Activated CD4-positive, alpha-beta T cell treated with anti-CD3 and anti-CD28 coated beads, Interleukin-2, Interleukin-4, amounts not matched to agents 100 ng/mL and 50 ng/mL, durations not matched to agents 16 hours and 8 hours (primary cell): ENCODE measurements around the gene NRIP1.
"Not testable (repeated sequence)": the region's sequence is repeated elsewhere in the genome, so short reads cannot be mapped to it uniquely, and the experiment has no call there.

Experiments
- DNase-seq: peaks from one replicate; pipeline ENCODE4 v3.0.0-alpha.2; 2020; ENCODE audit warnings: low spot score

The NRIP1 gene

DNA sequence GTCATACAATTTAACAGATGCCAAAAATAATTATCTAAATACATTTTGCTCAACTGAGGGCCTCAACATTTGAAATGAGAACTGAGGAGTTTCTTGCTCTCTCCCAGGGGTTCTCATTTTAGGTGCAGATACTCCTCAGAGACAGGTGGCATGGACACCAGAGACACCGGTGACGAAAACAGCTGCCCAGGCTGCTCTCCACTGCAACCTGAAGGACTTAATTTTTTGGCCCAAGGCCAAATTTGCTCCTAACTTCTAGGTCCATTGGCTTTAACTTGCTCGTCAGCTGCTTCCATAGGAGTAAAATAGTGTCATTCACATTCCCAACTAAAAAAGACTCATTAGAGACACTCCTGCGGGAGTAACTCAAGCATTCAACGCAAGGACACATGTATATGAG is 87.0 kb downstream of the NRIP1 start:
- DNase-seq = no peak

DNA sequence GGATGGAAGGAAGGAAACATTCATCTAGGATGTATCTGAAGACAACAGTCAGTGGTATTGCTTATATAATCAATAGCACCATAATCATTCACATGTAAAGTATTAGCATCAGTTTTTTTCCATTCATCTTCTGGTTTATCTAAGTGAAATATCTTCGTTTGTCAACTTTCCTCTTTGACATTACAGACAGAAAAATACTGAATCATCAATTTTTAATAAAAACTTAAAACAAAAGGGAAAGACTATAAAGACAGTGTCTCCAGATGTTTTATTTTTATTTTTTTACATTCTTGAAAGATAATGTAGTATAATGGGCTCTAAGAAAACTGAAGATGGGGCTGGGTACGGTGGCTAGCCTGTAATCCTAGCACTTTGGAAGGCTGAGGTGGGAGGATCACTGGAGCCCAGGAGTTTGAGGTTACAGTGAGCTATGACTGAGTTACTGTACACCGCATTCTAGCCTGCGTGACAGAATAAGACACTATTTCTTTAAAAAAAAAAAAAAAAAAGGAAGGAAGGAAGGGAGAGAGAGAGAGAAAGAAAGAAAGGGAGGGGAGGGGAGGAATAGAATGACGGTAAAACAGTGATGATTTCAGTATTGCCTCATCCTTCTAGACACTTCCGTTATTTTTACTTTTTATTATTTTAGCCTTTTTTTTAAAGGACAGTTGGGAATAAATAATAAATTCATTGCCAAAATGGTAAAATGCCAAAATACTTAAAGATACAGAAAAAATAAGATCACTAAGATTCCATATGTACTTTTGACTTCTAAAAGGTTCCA is 89.5 kb downstream of the NRIP1 start:
- DNase-seq = no peak

- DNase-seq = no peak
Observed at GRCh38 chr21:14972678-14973077, 92.1 kb downstream of the NRIP1 start.

- no peak for DNase-seq
Observed at GRCh38 chr21:14968821-14969220, 96.0 kb downstream of the NRIP1 start.

DNA sequence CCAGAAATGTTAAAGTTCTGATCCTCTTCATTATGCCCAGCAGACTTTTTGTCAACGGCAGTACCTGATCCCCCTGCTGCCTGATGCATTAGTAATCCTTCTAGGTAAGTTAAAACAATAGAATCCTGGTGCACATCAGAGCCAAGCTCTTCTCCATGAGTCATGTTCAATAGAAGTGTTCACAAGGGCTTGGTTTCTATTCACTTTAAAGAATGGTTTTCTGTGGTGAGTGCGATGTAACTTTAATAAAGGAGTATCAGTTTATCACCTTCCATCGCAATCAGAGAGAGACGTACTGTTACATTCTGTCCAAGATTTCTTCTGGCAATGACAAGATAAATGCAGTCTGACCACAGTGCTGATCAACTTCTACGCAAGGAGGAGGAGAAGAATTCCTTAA is 96.8 kb downstream of the NRIP1 start:
- DNase-seq = no peak

- no peak for DNase-seq
Observed at GRCh38 chr21:14964621-14965020, 100.2 kb downstream of the NRIP1 start.

GRCh38 chr21:14962217-14962616 is 102.6 kb downstream of the NRIP1 start:
- no peak for DNase-seq

DNA sequence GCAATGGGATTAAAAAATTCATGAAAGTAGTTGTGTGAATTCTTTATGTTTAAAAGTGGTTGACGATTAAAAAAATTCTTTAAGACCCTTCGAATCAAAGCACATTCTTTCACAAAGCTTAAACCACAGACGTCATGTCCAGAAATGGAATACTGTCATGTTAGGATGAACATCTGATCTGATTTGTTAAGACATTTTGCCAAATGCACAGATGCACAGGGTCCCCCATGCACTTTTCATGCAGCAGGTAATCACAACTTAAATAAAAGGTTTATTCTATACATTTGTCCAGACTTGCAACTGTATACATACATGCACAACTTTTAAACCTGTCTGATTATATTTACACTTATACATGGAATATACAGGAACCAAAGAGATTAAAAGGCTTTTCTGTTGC is 103.3 kb downstream of the NRIP1 start:
- no peak for DNase-seq

DNA sequence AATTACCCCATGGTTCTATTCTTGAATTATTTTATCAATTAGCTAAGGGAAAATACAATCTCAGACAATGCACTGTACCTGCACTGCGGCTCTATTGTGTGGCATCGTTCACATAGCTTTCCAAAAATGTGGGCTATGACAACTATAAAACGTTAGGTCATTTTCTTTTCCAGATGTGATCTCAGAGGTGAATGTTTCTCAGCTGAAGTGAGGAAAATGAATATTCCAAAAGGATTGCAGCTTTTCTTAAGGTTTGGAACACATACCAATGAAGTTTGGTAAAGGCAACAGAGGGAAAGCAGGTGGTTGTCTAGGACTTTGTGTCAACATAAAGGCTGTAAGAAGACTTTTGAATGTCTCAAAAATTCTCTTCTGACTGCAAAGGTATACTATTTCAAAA is 105.5 kb downstream of the NRIP1 start:
- no peak for DNase-seq

- no peak for DNase-seq
Observed at GRCh38 chr21:14957836-14958235, 107.0 kb downstream of the NRIP1 start.

DNA sequence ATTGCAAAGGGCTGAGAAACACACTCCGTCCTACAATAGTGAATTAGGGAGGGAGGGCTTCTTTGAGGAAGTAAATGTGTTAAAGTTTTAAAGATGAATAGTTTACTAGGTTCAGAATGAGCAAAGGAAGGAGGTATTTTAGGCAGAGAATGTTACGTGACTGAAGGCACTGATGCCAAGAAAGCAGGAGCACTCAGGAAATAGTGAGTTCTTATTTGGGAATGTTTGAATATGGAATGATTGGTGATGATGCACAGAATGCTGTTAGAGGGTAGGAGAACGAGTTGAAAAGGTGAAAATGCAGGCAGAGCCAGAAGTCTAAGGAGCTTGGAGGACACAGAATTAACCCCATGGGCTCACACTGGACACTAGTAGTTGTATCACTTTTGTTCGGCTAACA is 108.0 kb downstream of the NRIP1 start:
- DNase-seq = no peak

DNA sequence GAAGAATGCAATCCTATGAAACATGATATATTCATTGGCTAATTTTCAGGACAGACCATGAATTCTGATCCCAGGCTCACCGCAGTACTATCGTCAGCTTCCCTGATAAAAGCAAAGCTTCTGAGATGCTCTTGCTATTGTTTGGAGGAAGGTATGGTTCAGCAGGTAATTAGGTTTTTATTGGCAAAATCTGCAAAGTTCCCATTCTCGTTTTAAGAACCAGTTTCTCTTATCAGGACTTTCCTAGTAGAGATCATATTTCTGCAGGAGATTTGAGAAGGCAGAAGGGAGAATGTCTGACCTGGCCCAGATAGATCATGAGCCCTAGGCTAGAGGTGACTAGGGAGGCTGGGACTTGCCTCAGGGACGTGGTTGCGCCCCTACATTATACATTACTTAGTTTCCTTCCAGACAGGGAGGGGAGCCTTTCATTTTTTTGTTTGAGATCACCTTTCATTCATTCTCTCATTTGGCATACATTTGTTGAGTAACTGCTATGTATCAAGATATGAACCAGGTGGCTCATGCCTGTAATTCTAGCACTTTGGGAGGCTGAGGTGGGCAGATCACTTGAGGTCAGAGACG is 108.8 kb downstream of the NRIP1 start:
- DNase-seq = no peak

- DNase-seq = no peak
Observed at GRCh38 chr21:14952916-14953315, 111.9 kb downstream of the NRIP1 start.

- no peak for DNase-seq
Observed at GRCh38 chr21:14949603-14950002, 115.2 kb downstream of the NRIP1 start.

- DNase-seq = no peak
Observed at GRCh38 chr21:14947613-14948160, 117.1 kb downstream of the NRIP1 start.

GRCh38 chr21:14945176-14945575 is 119.6 kb downstream of the NRIP1 start:
- no peak for DNase-seq

DNA sequence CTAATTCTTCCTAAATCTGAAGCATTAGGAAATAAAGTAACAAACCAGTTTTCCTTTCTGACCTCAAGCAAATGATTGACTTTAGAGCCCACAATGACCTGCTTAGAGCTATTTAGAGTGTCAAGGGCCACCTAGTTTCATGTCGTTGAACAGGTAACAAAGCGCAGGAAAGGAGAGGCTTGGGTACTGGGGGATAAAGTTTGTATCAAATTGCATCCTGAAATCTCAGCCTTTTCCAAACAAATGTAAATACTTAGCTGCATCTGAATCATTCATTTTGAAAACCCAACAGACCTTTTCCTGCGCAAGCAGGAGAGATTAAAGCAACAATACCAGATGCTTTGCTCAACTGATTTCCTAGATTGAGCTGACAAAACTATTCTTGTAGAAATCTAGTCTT is 121.2 kb downstream of the NRIP1 start:
- no peak for DNase-seq

DNA sequence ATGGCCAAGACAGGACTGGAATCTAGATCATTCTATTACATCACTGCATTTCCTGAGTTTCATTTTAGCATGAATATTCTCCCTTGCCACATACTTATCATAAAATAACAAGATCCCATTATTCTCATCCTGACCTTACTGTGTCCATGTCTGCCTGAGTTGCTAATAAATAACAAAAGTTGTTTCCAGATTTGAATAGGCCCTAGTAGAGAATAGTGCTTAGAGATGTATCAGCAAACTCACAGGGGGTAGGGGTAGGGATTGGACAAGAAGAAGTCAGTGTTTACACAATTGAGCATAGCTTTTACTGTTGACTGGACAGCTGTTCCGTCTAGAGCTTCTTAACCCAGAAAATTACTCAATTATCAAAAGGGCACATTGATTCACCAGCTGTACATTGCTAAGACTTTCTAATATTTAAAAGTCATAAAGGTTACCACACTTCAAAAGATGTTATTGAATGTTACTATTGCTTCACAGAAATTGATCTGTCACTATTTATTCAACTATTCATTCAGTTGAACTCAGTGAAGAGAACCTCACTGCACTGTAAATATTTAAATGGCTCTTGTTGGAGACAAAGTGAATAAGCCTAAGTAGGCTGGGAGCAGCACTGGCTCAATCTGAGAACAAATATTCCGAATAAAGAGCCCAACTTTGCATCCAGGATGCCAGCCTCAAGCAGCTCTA is 121.9 kb downstream of the NRIP1 start:
- no peak for DNase-seq

DNA sequence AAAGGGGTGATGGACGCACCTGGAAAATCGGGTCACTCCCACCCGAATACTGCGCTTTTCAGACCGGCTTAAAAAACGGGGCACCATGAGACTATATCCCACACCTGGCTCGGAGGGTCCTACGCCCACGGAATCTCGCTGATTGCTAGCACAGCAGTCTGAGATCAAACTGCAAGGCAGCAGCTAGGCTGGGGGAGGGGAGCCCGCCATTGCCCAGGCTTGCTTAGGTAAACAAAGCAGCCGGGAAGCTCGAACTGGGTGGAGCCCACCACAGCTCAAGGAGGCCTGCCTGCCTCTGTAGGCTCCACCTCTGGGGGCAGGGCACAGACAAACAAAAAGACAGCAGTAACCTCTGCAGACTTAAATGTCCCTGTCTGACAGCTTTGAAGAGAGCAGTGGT is 137.5 kb downstream of the NRIP1 start:
- DNase-seq = not testable (repeated sequence)

- no peak for DNase-seq
Observed at GRCh38 chr21:14926186-14926585, 138.6 kb downstream of the NRIP1 start.

DNA sequence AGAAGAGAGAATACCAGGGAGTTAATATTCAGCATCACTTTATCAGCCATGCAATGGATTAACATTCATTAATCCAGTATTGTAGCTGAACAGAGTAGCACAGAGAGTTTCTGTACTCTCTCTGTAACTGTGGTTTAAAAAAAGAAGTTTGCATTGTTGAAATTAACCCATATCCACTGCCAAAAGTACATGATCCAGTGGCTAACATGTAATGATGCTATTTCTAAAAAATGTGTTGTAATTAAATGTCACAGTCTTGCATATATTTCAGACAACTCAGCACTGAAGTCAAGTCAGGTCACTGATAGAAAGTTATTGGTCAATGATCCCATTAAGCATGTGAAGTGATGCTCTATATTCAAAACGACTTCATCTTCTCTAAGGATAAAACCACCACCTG is 141.3 kb downstream of the NRIP1 start:
- no peak for DNase-seq

- no peak for DNase-seq
Observed at GRCh38 chr21:14922980-14923379, 141.8 kb downstream of the NRIP1 start.

DNA sequence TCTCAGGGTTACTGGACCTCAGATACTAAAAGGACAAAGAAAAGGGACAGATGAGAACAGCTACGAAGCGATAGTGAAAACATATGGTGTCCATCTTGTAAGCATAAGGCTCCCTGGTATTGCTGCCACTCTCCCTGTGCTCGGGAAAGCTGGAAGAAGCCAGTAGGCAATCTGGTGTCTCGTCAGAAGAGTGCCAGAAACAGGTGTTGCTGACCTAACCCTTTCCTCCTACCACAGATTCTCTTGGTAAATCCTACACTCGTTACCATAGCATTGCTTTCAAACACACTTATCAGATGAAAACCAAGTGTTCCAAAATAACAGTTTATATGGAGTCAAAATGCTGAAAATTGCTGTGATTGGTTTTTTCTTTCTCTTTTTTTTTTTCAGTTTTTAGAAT is 146.3 kb downstream of the NRIP1 start:
- no peak for DNase-seq
